Left ventricle myocardium inferior (tissue), 1 donor: ENCODE measurements around the gene ETFBKMT. TPM values are rescaled to one million over a fixed set of nuclear protein-coding genes. Genes with fewer than 3 reads are reported as not detected.
"Not testable (repeated sequence)": the region's sequence is repeated elsewhere in the genome, so short reads cannot be mapped to it uniquely, and the experiment has no call there.

Experiments used
- DNase-seq: peaks from one replicate; pipeline ENCODE4 v3.0.0-alpha.2; 2020
- H3K27ac ChIP-seq: fragments of 200-600 bp; replicated peaks from 2 replicates; pipeline ENCODE4 v1.8.0; 2021
- H3K27me3 ChIP-seq: fragments of 200-600 bp; 2 replicates; pipeline ENCODE4 v1.8.0; 2021; ENCODE audit warnings: low read depth
- H3K36me3 ChIP-seq: fragments of 200-600 bp; 2 replicates; pipeline ENCODE4 v1.8.0; 2021
- H3K4me1 ChIP-seq: fragments of 200-600 bp; 2 replicates; pipeline ENCODE4 v1.8.0; 2021
- H3K4me3 ChIP-seq: fragments of 200-600 bp; 2 replicates; pipeline ENCODE4 v1.8.0; 2021; ENCODE audit warnings: mild to moderate bottlenecking, moderate library complexity
- H3K9me3 ChIP-seq: fragments of 200-600 bp; replicated peaks from 2 replicates; pipeline ENCODE4 v1.8.0; 2021
- CTCF ChIP-seq: fragments of 200-600 bp; IDR thresholded peaks from 2 replicates; pipeline ENCODE4 v1.8.0; 2021; ENCODE audit warnings: antibody characterized with exemption, mild to moderate bottlenecking, borderline replicate concordance
- intact Hi-C: fragments of 100-400 bp; cut with micrococcal nuclease; formaldehyde crosslinking; loops from one replicate; pipeline ENCODE4 v1.11.0; 2022
- total RNA-seq: library from RNA; stranded (reverse); fragmentation: NEBNext Ultra II Directional; extraction: Animal tissue kit (Norgen Biotek cat#: 25700); gene quantifications from one replicate; pipeline ENCODE4 v1.2.1, GENCODE V29; 2021
- donor health status: DM: no; HTN: yes; CAD: no; lungs with severe emphysema.

ETFBKMT gene
- total RNA-seq, 1 donor from 2014 or later = 6.6 TPM

- Histone ChIP-seq H3K36me3 (peaks cover 26% of the 10 kb centered on the region), H3K27ac (no peak overlapping the region), H3K4me1 (no peaks in the 10 kb centered on the region), H3K27me3 (no peaks in the 10 kb centered on the region), H3K4me3 (no peak overlapping the region), H3K9me3 (peaks cover 27% of the 10 kb centered on the region)
- intact Hi-C loops = no loop called here
- TF ChIP-seq CTCF = no peak
- no peak for DNase-seq
Measured at GRCh38 chr12:31705621-31706020, 46.1 kb downstream of the ETFBKMT start.

- H3K27me3 ChIP-seq, intact Hi-C loops, H3K27ac ChIP-seq, DNase-seq, H3K4me1 ChIP-seq, H3K4me3 ChIP-seq: not testable (repeated sequence)
- Histone ChIP-seq H3K9me3 (peaks cover 27% of the 10 kb centered on the region), H3K36me3 (peaks cover 26% of the 10 kb centered on the region)
Measured at GRCh38 chr12:31708118-31708517, 48.6 kb downstream of the ETFBKMT start.

GRCh38 chr12:31710021-31710818 lies 50.7 kb downstream of the ETFBKMT start:
- no peak overlapping the region for H3K27ac ChIP-seq
- no peak for DNase-seq
- no peaks in the 10 kb centered on the region for H3K27me3 ChIP-seq
- peaks cover 27% of the 10 kb centered on the region for H3K9me3 ChIP-seq
- H3K36me3 ChIP-seq = peaks cover 26% of the 10 kb centered on the region
- no peak for TF ChIP-seq CTCF
- no peak overlapping the region for H3K4me3 ChIP-seq
- H3K4me1 ChIP-seq = no peaks in the 10 kb centered on the region
- intact Hi-C loops = no loop called here

GRCh38 chr12:31712877-31713276 lies 53.4 kb downstream of the ETFBKMT start:
- no peak for TF ChIP-seq CTCF
- H3K36me3 ChIP-seq = peaks cover 18% of the 10 kb centered on the region
- intact Hi-C loops = no loop called here

GRCh38 chr12:31714406-31715271 lies 55.2 kb downstream of the ETFBKMT start:
- intact Hi-C loops = no loop called here
- H3K27ac ChIP-seq = peak overlapping the region; percentile 37
- H3K36me3 ChIP-seq = peaks cover 12% of the 10 kb centered on the region
- H3K4me1 ChIP-seq = no peaks in the 10 kb centered on the region
- TF ChIP-seq CTCF = no peak
- DNase-seq = no peak
- H3K9me3 ChIP-seq = peaks cover 19% of the 10 kb centered on the region
- no peaks in the 10 kb centered on the region for H3K27me3 ChIP-seq
- H3K4me3 ChIP-seq = no peak overlapping the region

More at GRCh38 chr12:31712877-31713276, 53.4 kb downstream of the ETFBKMT start:
- H3K27ac ChIP-seq = no peak overlapping the region
- peaks cover 36% of the 10 kb centered on the region for H3K9me3 ChIP-seq
- no peak overlapping the region for H3K4me3 ChIP-seq
- H3K4me1 ChIP-seq = no peaks in the 10 kb centered on the region
- no peak for DNase-seq
- no peaks in the 10 kb centered on the region for H3K27me3 ChIP-seq
